Measurements from ENCODE around the gene ADAT1. TPM values are rescaled to one million over a fixed set of nuclear protein-coding genes. Genes with fewer than 3 reads are reported as not detected.
A peak's percentile ranks its signal among the peaks of the same experiment; 100 is the strongest.

The ADAT1 gene
- total RNA-seq, 4 donors from 2014 or later = 32.5 to 57.7 (median 51.3) TPM

DNA sequence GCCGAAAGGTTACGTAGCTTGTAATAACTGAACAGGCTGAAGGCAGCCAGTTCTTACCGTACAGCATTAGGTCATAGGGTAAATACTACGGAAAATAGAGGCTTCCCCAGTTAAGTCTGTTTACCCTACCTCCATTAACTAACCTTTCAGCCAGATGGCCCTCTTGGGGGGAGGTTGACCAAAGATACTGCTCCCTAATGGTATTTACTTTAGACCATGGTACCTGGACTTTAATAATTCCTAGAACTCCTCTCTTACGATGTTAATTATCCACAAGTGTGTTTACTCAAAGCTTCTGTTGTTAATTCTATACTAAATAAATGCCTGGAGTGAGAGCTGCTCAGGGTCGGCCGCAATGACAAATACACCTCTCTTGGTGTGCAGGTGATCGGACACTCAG lies 9.8 kb upstream of the ADAT1 start:
- no peak for TF ChIP-seq CTCF (IDR thresholded peaks at IDR 0.05)
- ATAC-seq (ENCODE audit: low FRiP score) (no peak), DNase-seq (ENCODE audit: low spot score) (no peak)

GRCh38 chr16:75630052-75630451 lies 7.0 kb upstream of the ADAT1 start:
- no peak for ATAC-seq (ENCODE audit: low FRiP score)
- no peak for DNase-seq (ENCODE audit: low spot score)
- TF ChIP-seq CTCF (IDR thresholded peaks at IDR 0.05) = no peak

DNA sequence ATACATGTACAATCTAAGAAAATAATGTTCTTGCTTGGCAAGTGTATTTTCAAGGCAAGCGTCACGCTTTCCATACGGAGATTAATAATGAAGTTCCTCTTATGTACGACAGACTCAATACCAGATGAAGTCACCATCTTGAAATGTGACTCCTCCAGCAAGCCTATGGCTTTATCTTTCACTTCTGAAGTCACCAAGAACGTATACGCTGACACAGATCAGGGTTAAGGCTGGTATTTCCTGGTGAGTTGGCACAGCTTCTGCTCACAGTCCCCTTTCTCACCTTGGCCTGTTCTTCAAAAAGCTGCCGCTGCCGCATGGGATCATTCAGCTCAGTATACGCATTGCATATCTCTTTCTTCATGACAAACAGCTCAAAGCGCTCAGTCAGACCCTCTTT lies 6.1 kb upstream of the ADAT1 start:
- TF ChIP-seq CTCF (IDR thresholded peaks at IDR 0.05) = no peak
- no peak for DNase-seq (ENCODE audit: low spot score)
- no peak for ATAC-seq (ENCODE audit: low FRiP score)

DNA sequence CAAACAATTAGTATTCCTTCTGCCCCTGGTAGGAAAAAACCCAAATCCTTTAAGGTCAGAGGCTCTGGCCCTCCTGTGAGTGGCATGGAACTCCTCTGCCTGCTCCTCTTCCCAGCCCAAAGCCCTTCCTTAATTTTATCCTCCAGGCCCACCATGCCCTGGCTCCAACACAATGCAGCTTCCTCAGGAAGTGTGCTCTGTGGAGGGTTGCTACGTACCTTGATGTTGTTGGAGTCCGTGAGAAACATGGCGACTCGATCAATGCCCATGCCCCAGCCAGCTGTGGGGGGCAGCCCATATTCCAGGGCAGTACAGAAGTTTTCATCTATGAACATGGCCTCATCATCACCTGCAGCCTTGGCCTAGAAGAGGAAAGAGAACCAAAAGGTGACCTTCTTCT lies 5.3 kb upstream of the ADAT1 start:
- no peak for TF ChIP-seq CTCF (IDR thresholded peaks at IDR 0.05)
- DNase-seq (ENCODE audit: low spot score) (no peak), ATAC-seq (ENCODE audit: low FRiP score) (no peak)

DNA sequence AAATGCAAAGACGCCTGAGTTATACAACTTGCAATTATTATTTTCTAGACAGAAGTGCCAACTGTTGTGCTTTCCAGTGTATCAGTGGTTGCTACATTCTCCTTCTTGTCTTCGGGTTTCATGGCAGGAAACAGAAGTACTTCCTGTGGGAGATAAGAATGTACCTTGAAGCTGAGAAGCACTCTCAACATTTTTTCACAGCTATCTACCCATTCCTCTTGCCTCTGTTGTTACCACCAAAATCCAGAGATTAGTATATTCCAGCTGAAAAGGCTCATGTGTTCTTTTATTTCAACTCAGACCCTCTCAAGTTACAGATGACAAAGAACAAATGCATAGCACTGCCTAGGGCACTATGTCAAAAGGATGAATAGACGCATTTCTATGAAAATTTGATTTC lies 4.8 kb upstream of the ADAT1 start:
- ATAC-seq (ENCODE audit: low FRiP score) (no peak), DNase-seq (ENCODE audit: low spot score) (no peak)
- no peak for TF ChIP-seq CTCF (IDR thresholded peaks at IDR 0.05)

- no peak for DNase-seq (ENCODE audit: low spot score)
- ATAC-seq (ENCODE audit: low FRiP score) = no peak
- TF ChIP-seq CTCF (IDR thresholded peaks at IDR 0.05) = no peak
Measured at GRCh38 chr16:75626806-75627205, 3.7 kb upstream of the ADAT1 start.

DNA sequence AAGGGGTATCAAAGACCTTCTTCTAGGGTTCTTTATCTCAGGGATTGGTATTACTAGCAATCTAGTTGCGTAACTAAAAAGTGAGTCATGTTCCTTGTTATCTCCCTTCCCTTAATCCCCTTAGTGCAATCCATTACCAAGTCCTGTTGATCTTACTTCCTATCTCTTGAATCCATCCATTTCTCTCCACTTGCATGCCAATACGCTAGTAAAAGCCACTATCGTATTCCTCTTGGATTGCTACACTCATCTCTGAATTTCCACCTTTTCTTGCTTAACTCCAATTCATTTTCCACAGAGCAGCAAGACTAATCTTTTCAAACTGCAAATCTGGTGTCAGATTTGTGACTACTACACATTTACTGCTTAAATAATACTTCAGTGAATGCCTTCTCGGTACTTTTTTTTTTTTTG lies 1.8 kb upstream of the ADAT1 start:
- no peak for TF ChIP-seq CTCF (IDR thresholded peaks at IDR 0.05)
- no peak for DNase-seq (ENCODE audit: low spot score)
- peak; percentile 24 for ATAC-seq (ENCODE audit: low FRiP score)

Measured in omental fat pad (tissue), 4 donors.